ENCODE measurements around the gene NPAS2.

NPAS2 gene

GRCh38 chr2:100944617-100945432, 124.9 kb downstream of the NPAS2 start:
- H3F3A ChIP-seq (ENCODE audit: insufficient read depth, low read length): no peaks in the 10 kb centered on the region
- DNase-seq: no peak
- no peaks in the 10 kb centered on the region for H4K20me1 ChIP-seq (ENCODE audit: insufficient read depth, low read length)
- H3K79me2 ChIP-seq (ENCODE audit: low read length): no peaks in the 10 kb centered on the region
- H3K4me1 ChIP-seq (ENCODE audit: low read length): no peaks in the 10 kb centered on the region
- H3K9me2 ChIP-seq (replicated peaks; ENCODE audit: insufficient read depth, low read length): no peaks in the 10 kb centered on the region
- no peak overlapping the region for H2AFZ ChIP-seq (ENCODE audit: low read length)
- TF ChIP-seq EZH2 (optimal IDR thresholded peaks at IDR 0.05; ENCODE audit: low read depth, low read length): no peak
- H3K4me2 ChIP-seq (ENCODE audit: low read depth, low read length): no peak overlapping the region
- H3K27me3 ChIP-seq (replicated peaks; ENCODE audit: insufficient read depth, low read length): no peaks in the 10 kb centered on the region
- H3K4me3 ChIP-seq (ENCODE audit: low read length): no peak overlapping the region
- no peak overlapping the region for H3K27ac ChIP-seq (ENCODE audit: low read length)
- H3K36me3 ChIP-seq (replicated peaks; ENCODE audit: insufficient read depth, low read length): no peaks in the 10 kb centered on the region
- no peak overlapping the region for H3K9ac ChIP-seq (ENCODE audit: low read length)
- no peaks in the 10 kb centered on the region for H3K9me3 ChIP-seq (replicated peaks; ENCODE audit: insufficient read depth, low read length)

GRCh38 chr2:100945433-100945740, 125.4 kb downstream of the NPAS2 start:
- H3K4me2 ChIP-seq (ENCODE audit: low read depth, low read length): no peak overlapping the region
- no peak overlapping the region for H3K9ac ChIP-seq (ENCODE audit: low read length)
- H3K4me1 ChIP-seq (ENCODE audit: low read length): no peaks in the 10 kb centered on the region
- H3K4me3 ChIP-seq (ENCODE audit: low read length): no peak overlapping the region
- H2AFZ ChIP-seq (ENCODE audit: low read length): no peak overlapping the region
- no peaks in the 10 kb centered on the region for H3K36me3 ChIP-seq (replicated peaks; ENCODE audit: insufficient read depth, low read length)
- no peaks in the 10 kb centered on the region for H4K20me1 ChIP-seq (ENCODE audit: insufficient read depth, low read length)
- no peaks in the 10 kb centered on the region for H3K9me3 ChIP-seq (replicated peaks; ENCODE audit: insufficient read depth, low read length)
- TF ChIP-seq EZH2phosphoT487 (IDR thresholded peaks at IDR 0.05; ENCODE audit: low read length) (no peak), EZH2 (optimal IDR thresholded peaks at IDR 0.05; ENCODE audit: low read depth, low read length) (no peak)
- TF ChIP-seq, protein P1, sequence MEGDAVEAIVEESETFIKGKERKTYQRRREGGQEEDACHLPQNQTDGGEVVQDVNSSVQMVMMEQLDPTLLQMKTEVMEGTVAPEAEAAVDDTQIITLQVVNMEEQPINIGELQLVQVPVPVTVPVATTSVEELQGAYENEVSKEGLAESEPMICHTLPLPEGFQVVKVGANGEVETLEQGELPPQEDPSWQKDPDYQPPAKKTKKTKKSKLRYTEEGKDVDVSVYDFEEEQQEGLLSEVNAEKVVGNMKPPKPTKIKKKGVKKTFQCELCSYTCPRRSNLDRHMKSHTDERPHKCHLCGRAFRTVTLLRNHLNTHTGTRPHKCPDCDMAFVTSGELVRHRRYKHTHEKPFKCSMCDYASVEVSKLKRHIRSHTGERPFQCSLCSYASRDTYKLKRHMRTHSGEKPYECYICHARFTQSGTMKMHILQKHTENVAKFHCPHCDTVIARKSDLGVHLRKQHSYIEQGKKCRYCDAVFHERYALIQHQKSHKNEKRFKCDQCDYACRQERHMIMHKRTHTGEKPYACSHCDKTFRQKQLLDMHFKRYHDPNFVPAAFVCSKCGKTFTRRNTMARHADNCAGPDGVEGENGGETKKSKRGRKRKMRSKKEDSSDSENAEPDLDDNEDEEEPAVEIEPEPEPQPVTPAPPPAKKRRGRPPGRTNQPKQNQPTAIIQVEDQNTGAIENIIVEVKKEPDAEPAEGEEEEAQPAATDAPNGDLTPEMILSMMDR (IDR thresholded peaks at IDR 0.05; ENCODE audit: low read length): no peak
- DNase-seq: no peak
- H3K79me2 ChIP-seq (ENCODE audit: low read length): no peaks in the 10 kb centered on the region
- H3K27me3 ChIP-seq (replicated peaks; ENCODE audit: insufficient read depth, low read length): no peaks in the 10 kb centered on the region
- H3K27ac ChIP-seq (ENCODE audit: low read length): no peak overlapping the region
- no peaks in the 10 kb centered on the region for H3F3A ChIP-seq (ENCODE audit: insufficient read depth, low read length)
- no peaks in the 10 kb centered on the region for H3K9me2 ChIP-seq (replicated peaks; ENCODE audit: insufficient read depth, low read length)

GRCh38 chr2:100945930-100946607, 126.1 kb downstream of the NPAS2 start:
- no peak overlapping the region for H3K9ac ChIP-seq (ENCODE audit: low read length)

More at GRCh38 chr2:100945930-100946607, 126.1 kb downstream of the NPAS2 start:
- Histone ChIP-seq H3F3A (ENCODE audit: insufficient read depth, low read length) (no peaks in the 10 kb centered on the region), H3K4me1 (ENCODE audit: low read length) (peaks cover 2% of the 10 kb centered on the region; the same call in 1 of the 2 replicates), H3K79me2 (ENCODE audit: low read length) (no peaks in the 10 kb centered on the region), H4K20me1 (ENCODE audit: insufficient read depth, low read length) (no peaks in the 10 kb centered on the region), H3K4me3 (ENCODE audit: low read length) (no peak overlapping the region), H3K36me3 (replicated peaks; ENCODE audit: insufficient read depth, low read length) (no peaks in the 10 kb centered on the region), H3K9me2 (replicated peaks; ENCODE audit: insufficient read depth, low read length) (no peaks in the 10 kb centered on the region), H3K9me3 (replicated peaks; ENCODE audit: insufficient read depth, low read length) (no peaks in the 10 kb centered on the region), H3K27me3 (replicated peaks; ENCODE audit: insufficient read depth, low read length) (no peaks in the 10 kb centered on the region), H2AFZ (ENCODE audit: low read length) (no peak overlapping the region), H3K27ac (ENCODE audit: low read length) (no peak overlapping the region), H3K4me2 (ENCODE audit: low read depth, low read length) (no peak overlapping the region)
- no peak for TF ChIP-seq EZH2phosphoT487 (IDR thresholded peaks at IDR 0.05; ENCODE audit: low read length)
- TF ChIP-seq, protein P1 (IDR thresholded peaks at IDR 0.05; ENCODE audit: low read length): no peak
- DNase-seq: no peak

Data from MM.1S (cell line).